HG03565 (cell line): ENCODE measurements around the gene RARRES1.
"Not testable (repeated sequence)": the region's sequence is repeated elsewhere in the genome, so short reads cannot be mapped to it uniquely, and the experiment has no call there.

Source experiments
- ATAC-seq: cut with Tn5 transposase; IDR thresholded peaks from one replicate; pipeline ENCODE4 v1.9.1; 2021; ENCODE audit warnings: mild to moderate bottlenecking, moderate library complexity; ENCODE audit not compliant: unreplicated experiment

RARRES1 gene

GRCh38 chr3:158701420-158702065, 30.7 kb downstream of the RARRES1 start:
- no peak for ATAC-seq

GRCh38 chr3:158700559-158700958, 31.7 kb downstream of the RARRES1 start:
- ATAC-seq = no peak

- ATAC-seq = no peak
Observed at GRCh38 chr3:158696618-158697017, 35.6 kb downstream of the RARRES1 start.

GRCh38 chr3:158693866-158694456, 38.3 kb downstream of the RARRES1 start:
- not testable (repeated sequence) for ATAC-seq

GRCh38 chr3:158685159-158685558, 47.1 kb downstream of the RARRES1 start:
- ATAC-seq = no peak

- ATAC-seq = peak; percentile 49
Observed at GRCh38 chr3:158683230-158683962, 48.9 kb downstream of the RARRES1 start.

GRCh38 chr3:158680861-158681260, 51.4 kb downstream of the RARRES1 start:
- ATAC-seq = no peak

GRCh38 chr3:158679547-158680000, 52.7 kb downstream of the RARRES1 start:
- no peak for ATAC-seq

- ATAC-seq = no peak
Observed at GRCh38 chr3:158678687-158679086, 53.6 kb downstream of the RARRES1 start.

- ATAC-seq = peak; percentile 100
Observed at GRCh38 chr3:158672215-158673176, 59.8 kb downstream of the RARRES1 start, which contains the start of gene LXN. Gene LXN (minus strand): TSS chr3:158672648. CDS start chr3:158672478, 170 bp downstream.

- no peak for ATAC-seq
Observed at GRCh38 chr3:158671821-158672214, 60.4 kb downstream of the RARRES1 start.

- no peak for ATAC-seq
Observed at GRCh38 chr3:158668506-158668905, 63.8 kb downstream of the RARRES1 start.

- ATAC-seq = no peak
Observed at GRCh38 chr3:158666416-158666815, 65.8 kb downstream of the RARRES1 start.

GRCh38 chr3:158663832-158664231, 68.4 kb downstream of the RARRES1 start:
- ATAC-seq = no peak

- no peak for ATAC-seq
Observed at GRCh38 chr3:158663246-158663645, 69.0 kb downstream of the RARRES1 start.

GRCh38 chr3:158660711-158661110, 71.5 kb downstream of the RARRES1 start:
- ATAC-seq = no peak

GRCh38 chr3:158659454-158660237, 72.6 kb downstream of the RARRES1 start:
- ATAC-seq = peak; percentile 75

- peak; percentile 50 for ATAC-seq
Observed at GRCh38 chr3:158658889-158659288, 73.4 kb downstream of the RARRES1 start.

- no peak for ATAC-seq
Observed at GRCh38 chr3:158652463-158652862, 79.8 kb downstream of the RARRES1 start.

- no peak for ATAC-seq
Observed at GRCh38 chr3:158651192-158651591, 81.1 kb downstream of the RARRES1 start.
